HL-60/S4 (cell line): ENCODE measurements around the gene PDE5A.

Experiments
- in situ Hi-C: fragments of 300-500 bp; cut with MboI; formaldehyde crosslinking; loops from 2 replicates; pipeline ENCODE4 v1.14.3; 2022; ENCODE audit warnings: low sequenced_read_pairs

Gene PDE5A

DNA sequence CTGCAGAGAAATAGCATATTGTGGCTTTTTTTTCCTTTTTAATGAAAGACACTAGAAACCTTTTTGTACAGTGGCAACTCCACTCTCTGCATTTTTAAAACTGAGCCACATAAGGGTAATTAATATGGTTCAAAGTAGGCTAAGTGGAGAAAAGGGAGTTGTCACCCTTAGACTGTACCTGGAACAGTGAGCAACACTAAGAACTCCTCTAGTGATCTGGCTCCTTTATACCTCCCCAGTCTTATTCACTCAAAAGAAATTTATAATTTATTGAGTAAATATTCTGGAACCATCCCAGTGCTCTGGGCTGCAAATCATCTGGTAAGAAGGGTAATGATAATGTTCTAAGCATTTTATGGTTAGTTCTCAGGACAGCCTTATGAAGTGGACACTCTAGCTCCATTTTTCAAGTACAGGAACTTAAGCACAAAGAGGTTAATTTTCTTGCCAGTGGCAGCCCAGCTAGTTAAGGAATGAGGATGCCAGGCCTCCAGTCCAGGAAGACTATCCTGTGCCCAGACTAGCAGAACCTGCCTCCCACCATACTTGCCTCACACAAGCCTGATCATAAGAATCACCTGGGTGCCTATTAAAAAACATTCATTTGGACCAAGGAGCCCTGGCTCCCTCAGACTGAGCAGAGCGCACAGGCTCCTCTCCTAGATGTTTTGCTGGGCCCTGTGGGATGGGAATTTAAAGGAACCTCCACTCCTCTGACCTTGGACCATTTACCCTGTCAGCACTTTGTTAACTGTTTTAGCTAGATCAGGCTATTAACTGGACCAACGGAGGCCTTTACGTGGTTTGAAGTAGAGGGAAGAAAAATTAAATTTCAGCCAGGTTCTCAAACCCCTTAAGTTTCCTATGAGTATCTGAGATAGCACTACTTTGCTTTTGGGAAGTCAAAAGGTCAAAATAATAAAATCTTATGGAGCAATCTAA lies 102.6 kb downstream of the PDE5A start:
- in situ Hi-C loops: no loop called here

DNA sequence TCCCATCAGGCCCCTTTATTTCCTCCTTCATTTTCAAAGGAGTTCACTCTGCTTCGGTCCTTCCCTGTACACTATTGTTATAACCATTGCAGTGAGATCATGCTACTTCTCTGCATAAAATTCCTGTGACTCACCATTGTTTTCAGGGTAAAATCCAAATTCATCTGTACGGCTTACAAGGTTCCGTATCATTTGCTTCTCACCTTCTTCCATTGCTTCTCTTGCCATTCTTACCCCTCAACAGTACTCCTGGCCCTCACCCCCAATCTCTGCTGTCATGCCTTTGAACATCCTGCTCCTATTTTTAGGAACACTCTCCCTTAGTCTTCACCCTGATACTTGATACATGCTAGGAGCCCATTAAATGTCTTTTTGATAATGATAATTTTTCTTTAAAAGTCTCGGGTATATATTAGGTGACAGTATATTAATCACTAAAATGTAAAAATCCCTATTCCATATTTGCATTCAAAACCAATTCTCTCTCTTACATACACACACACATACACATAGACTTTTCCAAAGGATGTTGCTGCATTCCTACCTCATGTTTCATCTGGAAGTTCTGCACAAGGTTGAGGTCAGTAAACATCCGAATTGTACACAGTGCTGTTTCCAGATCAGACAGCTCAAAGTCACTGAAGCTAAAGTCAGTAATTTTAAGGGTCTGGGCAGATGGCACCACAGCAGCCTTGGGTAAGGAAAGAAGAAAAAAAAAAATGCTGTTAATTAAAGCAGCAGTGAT lies 103.4 kb downstream of the PDE5A start:
- in situ Hi-C loops: no loop called here

DNA sequence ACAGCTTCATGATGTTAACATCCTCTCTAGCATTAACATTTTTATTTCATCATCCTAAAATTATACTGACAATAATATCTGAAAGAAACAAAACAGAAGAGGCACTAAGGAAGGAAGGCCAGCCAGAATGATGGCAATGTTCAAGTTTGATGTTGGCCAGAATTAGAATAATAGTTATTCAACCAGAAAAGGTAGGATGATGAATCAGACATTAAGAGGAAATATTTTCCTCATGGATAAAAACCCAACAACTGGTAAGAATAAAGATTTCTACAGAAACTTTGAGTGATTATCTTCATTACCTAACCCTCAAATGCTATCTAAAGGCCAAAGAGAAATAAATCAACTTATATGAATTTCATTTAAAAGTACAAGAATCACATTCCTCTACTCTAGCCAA lies 105.2 kb downstream of the PDE5A start:
- in situ Hi-C loops: no loop called here

DNA sequence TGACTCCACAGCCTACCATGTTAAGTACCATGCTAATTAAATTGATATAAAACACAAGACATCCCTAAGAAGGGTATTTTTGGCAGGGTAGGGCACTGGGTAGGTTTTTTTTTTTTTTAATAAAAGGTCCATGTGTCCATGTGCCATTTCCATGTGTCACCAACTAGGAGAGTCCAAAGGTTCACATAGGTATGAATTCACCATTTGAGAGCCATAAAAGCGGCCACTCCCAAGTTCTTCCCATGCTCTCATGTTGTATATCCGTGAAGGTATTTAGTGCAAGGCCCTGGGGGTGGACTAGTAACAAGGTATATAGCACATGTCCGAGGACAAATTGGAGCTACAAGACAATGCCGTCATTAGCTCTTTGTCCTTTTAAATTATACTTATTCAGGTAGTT lies 107.3 kb downstream of the PDE5A start:
- in situ Hi-C loops: no loop called here

DNA sequence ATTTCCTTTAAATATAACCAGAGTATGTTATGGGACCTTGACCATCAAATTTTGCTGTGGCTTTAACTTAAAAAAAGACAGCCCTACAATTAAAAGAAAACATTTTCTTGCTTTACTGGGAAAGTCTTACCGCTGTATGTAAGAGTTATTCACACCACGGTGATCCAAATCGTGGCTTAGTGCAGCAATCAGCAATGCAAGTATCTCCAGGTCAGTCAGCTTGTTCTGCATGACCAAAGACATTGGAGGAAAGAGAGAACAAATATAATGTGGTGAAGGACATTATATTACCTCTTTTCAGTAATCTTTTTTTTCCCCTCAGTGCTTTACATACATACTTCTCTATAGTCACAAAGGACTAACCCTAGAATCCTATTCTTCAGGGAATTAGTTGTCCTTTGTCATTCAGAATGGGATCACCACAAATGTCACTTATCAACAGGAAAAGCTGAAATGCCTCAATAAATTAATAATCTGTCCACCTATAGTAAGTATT lies 109.6 kb downstream of the PDE5A start:
- in situ Hi-C loops: no loop called here

DNA sequence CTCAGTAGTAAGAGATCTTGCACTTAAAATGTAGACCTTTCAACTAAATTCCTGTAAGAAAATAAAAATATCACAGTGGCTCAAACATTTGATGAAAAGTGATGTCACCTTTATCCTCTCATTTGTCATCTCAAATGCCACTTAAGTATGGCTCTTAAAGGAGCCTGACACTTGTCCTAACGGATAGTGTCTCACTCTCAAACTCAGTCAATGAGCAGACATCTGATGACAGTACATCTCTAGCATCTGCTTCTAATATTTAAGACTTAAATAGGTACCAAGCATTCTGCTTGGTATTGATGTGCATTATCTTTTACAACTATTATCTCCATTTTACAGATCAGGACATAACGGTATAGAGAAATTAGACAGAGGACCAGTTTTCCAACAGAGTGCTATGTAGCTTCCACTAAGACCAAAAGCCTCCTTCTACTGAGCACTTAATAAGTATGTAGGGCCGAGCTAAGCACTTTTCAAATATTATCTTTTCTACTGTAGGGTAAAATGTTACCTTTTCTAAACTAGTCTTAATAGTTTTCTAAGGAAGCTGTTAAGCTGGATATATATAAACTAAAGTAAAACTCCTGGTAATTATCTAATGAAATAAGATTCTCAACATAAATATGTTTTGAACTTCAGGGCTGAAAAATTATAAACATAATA lies 110.2 kb downstream of the PDE5A start:
- in situ Hi-C loops: no loop called here

DNA sequence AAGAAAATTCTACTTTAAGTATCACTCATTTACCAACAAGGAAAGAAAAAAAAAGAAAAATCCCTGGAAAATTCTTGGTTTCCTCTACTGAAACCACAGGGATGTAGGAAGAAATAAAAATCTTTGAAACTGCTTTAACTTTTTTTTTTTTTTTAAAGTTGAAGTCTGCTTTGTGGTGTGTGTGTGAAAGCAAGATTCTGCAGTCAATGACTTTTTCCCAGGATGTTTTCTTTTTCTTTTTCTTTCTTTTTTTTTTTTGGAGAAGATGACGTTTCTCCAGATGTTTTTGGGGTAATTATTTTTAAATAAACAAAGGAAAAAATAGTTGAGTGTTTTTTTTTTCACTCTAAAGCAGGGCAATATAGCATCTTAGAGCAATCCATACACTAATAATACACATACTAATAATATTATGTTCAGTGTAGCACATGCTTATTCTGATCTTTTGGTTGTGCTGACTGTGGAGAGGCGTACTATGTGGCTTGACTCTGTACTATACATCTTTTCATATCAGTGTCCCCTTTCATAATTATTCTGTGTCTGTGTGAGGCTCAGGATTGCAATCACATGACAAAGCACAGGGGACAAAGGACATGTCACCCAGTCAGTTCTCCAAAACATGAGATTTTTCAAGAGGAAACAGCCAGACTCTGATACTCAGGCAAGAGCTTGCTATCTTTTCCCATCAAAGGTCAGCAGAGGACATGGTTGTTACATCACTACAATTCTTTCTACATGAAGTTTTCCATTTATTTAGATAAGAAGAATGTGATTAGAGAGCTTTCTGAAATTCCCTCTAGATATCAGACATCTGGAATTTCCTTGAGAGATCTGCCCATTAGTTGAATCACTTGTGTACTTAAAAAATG lies 111.0 kb downstream of the PDE5A start:
- in situ Hi-C loops: no loop called here

DNA sequence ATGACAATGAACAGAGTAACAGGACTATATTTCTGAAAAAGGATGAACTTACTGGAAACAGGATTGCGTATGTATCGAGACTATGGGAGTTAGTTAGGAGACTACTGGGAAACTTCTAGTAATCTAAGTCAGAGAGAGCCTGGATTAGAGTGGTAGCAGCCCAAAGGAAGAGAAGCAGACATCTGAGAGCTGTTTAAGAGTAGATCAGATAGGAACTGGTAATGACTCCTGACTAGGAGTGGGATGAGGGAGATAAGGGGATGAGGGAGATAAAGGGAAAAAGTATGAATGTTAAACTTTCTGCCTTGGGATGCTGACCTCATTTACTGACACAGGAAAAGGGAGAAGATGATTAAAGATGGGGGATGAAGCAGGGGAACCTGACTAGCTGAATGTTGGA lies 116.2 kb downstream of the PDE5A start:
- in situ Hi-C loops: no loop called here

DNA sequence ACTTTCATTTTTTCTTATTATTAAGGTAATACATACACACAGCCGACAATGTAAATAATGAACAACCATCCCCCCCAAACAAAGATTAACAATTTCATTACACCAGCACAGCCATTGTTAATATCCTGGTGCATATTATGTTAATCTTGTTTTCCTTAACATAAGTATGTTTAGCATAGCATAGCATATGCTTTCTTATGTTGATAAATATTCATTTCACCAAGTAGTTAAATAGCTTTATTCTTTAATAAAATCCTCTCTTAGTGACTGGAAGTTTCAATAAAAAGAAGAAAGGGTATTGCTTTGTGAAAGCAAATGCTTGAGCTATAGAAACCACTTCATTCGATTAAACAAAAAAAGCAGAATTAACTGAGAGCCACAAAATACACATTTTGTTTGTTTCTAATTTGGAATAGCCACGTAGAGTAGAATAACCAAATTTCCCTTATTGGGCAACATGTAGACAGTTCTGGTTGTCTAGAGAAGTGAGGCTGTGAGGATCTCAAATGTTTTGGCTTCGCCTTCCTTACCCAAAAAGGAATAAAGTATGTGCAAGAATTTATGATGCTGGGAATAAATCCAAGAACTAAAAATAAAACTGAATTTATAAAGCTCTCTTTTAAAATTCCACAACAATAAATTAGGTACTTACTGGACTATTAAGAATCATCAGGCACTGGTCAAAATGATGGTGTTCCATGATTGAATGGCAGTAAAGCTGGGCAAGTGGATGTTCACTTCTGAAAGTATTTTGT lies 118.0 kb downstream of the PDE5A start:
- in situ Hi-C loops: no loop called here

DNA sequence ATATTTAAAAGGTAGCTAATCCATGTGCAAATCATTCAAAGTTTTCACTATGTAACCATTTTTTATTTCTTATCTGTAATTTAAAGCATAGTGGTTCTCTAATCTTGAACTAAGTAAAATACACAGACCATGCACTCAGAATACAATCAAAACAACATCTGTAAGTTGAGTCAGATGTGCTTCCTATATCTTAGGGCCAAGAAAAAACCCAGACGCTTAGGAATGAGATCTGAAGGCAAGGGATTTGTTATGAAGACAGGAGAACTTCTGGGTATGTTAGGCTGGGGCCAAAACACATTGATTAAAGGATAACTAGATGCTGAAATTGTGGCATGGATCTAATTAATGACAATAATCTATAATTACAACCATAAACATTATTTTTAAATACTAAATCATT lies 120.3 kb downstream of the PDE5A start:
- in situ Hi-C loops: no loop called here

DNA sequence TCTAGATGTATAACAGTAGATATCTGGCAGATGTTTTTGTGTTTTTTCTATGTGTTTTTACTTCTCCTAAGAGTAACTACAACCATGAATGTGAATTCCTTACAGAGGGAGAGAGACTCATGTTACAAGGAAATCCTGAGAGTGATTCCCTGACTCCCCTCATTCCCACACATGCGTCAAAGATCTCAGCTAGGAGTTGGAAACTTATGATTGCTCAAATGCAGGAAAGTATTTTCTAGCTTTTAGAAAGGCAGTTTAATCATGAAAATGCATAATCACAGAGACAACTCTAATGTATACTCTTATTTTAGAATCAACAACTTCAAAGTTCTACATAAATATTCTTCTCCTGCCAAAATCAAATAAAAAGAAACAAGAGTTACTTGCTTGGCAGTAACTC lies 121.8 kb downstream of the PDE5A start:
- in situ Hi-C loops: no loop called here

DNA sequence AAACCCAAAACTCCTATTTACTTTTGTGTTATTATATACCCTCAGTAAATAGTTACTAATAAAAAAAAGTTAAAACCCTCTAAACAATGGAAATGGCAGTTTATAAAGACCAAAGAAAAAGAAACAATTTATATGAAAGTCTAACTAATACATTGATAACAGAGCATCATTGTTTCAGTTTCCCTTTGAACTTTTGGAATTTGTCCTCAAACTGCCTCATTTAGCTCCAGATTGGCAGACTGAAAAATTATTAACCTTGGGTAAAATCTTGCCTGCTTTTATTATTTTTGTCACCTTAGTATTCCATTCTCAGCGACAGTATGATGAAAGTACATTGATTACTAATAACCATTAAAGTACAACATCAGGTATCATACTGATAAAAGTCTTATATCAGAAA lies 124.0 kb downstream of the PDE5A start:
- in situ Hi-C loops: no loop called here

DNA sequence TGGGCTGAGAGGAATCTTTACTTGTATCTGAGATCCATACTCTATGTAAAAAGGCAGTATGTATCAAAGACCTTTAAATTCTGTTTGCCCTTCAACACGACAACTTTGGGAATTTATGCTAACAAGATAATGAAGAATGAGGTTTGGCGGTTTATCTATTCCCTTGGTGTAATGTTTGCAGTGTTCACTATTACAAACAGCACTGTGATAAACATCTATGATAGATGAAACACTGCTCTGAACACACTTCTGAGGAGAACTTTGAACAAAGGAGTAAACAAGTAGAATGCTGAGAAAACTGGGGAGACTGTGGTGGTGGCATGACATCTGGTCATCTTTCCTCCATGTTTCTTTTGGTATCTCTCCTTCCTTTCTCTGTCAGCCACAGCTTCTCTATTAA lies 126.9 kb downstream of the PDE5A start:
- in situ Hi-C loops: no loop called here

DNA sequence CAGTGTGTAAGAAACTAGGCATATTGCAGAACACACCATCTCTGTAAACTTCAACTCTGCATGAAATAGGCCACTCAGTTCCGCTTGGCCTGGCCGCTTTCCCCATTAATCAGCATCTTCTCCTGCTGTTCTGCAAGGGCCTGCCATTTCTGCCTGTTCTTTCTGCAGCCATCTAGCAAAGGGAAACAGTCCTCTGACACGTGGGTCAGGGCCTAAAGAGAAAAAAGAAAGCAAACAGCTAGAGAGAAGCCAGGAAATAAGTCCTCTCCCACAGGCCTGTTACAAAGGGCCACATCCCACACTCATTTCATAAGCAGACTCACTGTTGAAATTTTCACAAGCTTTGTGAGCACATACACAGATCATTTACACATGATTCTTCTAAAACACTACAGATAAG lies 130.1 kb downstream of the PDE5A start:
- in situ Hi-C loops: loop anchor here (25.0 kb wide), 1 partner anchor 511 kb away; no protein-coding TSS in a partner anchor

DNA sequence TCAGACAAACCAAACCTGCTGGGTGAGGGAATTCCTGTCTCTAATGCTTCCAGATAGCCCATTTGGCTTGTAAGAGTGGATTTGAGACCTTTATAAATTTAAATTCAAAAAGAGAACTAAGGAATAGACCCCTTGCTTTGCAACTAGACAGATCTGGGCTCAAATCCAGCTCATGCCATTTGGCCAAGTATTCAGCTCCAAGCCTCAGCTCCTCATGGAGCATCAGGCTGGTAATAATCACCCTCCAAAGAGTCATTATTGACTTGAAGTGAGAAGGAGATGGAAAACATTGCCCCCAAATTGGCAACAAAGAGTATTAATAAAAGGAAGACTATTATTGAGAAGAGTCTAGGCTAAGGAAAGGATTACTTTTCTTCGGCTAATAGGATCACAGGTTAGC lies 134.7 kb downstream of the PDE5A start:
- in situ Hi-C loops: loop anchor here (25.0 kb wide), 1 partner anchor 507 kb away; no protein-coding TSS in a partner anchor

DNA sequence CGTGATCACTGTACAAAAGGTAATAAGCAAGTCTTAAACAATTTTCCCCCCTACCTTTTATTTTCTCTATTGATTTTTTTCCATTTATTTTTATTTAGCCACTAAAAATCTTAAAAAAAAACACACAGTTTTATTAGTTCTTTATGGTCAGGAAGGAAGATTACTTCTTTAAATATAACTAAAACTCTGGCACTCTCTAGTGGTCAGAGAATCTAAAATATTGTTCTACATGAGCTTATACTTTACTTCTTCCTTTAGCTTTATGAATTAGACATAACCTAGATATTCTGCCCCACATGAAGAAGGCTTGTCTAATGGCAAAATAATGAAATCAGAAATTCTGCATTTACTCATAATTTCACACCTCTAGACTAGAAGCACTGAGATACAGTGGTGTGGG lies 135.2 kb downstream of the PDE5A start:
- in situ Hi-C loops: loop anchor here (25.0 kb wide), 1 partner anchor 506 kb away; no protein-coding TSS in a partner anchor

DNA sequence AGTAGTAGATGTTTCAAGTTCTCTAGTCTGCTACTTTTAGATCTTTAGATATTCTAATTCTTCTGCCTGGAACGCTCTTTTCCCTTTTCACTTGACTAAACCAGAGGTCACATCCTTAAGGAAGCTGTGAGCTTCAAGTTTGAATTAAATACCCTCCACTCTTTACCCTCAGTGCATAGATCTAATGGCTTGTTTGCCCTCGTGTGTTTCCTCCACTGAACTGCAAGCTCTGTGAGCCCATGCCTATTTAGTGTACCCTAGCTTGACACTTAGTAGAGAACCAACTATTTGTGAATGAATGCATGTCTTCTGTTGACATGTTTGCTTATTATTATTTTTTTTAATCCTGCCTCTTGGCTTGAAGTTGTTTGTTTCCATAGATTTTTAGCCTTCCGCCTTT lies 138.3 kb downstream of the PDE5A start:
- in situ Hi-C loops: loop anchor here (25.0 kb wide), 1 partner anchor 503 kb away; no protein-coding TSS in a partner anchor

DNA sequence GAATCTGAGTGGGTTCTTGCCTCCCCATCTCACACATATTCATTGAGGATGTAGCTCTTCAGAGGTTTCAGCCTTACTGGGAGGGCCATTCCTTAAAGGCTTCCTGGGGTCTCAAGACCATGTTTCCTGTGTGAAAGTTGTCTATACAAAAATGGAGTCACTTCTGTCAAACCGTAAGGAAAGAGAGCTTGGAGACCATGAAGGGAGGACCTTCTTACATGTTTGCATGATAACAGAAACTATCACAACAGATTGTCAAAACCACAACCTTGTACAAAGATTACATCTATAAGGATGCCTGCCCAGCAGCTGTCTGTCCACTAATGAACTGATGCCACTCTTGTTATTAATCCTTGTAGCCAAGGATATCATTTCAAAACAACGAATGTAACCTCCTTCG lies 139.3 kb downstream of the PDE5A start:
- in situ Hi-C loops: loop anchor here (25.0 kb wide), 1 partner anchor 502 kb away; no protein-coding TSS in a partner anchor

DNA sequence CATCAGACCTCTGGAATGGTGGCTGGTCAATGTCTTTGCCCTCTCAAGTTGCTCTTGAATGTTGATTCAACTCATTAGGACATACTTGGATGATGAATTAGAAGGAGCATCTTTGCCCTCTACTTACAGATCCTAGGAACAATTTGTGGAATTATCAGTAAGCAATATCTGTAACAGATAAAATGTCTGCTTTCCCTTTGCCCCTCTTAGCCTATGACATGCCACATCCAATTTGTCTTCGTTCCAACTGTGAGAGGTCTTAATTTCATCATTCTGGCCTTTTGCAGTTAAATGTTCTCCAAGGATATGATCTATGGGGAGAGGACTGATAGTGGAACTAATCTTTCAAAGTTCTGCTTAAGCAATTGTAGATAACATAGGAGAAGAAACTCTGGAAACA lies 148.3 kb downstream of the PDE5A start:
- in situ Hi-C loops: loop anchor here (25.0 kb wide), 1 partner anchor 493 kb away; no protein-coding TSS in a partner anchor
